H1 (cell line): ENCODE results near the gene LAMTOR3.

Source experiments
- CTCF ChIP-seq, 3 experiments: IDR thresholded peaks; 1 replicate in 2 of 3; 2 replicates in 1 of 3; pipeline versions ENCODE4 v1.5.1 to v1.6.1; 2011; ENCODE audit warnings: low read length in 3 of 3, mild to moderate bottlenecking in 3 of 3, inconsistent platforms in 2 of 3, low read depth in 1 of 3, moderate library complexity in 1 of 3; ENCODE audit not compliant: insufficient read depth in 1 of 3; ENCODE audit errors: control extremely low read depth in 1 of 3
- POLR2A ChIP-seq, 2 experiments: IDR thresholded peaks; 1 replicate in 1 of 2; 2 replicates in 1 of 2; pipeline ENCODE4 v1.6.1; 2011; ENCODE audit warnings: low read depth in 2 of 2, low read length in 2 of 2, mild to moderate bottlenecking in 2 of 2; ENCODE audit errors: control extremely low read depth in 1 of 2
- POLR2AphosphoS5 ChIP-seq: IDR thresholded peaks from 2 replicates; pipeline ENCODE4 v1.6.1; 2011; ENCODE audit warnings: low read depth, low read length

DNA sequence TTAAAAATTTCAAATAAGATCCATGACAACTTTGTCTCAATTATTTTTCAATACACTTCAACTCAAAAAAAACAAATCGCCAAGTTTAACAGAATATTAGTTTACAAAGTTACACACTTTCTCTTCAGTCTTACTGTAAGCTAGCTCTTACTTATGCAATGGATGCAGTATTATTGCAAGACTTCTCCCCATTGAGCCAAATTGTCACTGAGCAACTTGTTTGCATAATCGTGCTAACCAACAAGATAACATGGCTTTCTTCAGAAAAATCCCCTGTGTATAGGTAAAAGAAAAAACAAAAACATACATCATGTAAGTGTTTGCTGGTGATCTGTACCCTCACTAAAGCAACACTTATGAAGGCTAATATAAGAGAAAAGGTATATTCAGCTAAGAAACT, 33.3 kb upstream of the LAMTOR3 start:
- TF ChIP-seq POLR2AphosphoS5: no peak
- TF ChIP-seq POLR2A (IDR thresholded peaks at IDR 0.05; ENCODE audit: control extremely low read depth in 1 of 2, low read depth in 2 of 2, low read length in 2 of 2): no peak
- TF ChIP-seq CTCF (IDR thresholded peaks at IDR 0.05; ENCODE audit: control extremely low read depth in 1 of 3, insufficient read depth in 1 of 3, low read depth in 1 of 3, low read length in 3 of 3): no peak
